Endodermal cell (in vitro differentiated cells): ENCODE measurements around the gene DPY30. TPM values are rescaled to one million over a fixed set of nuclear protein-coding genes. Genes with fewer than 3 reads are reported as not detected.
A peak's percentile ranks its signal among the peaks of the same experiment; 100 is the strongest.
"Not testable (repeated sequence)": the region's sequence is repeated elsewhere in the genome, so short reads cannot be mapped to it uniquely, and the experiment has no call there.

Experiments
- DNase-seq: peaks from one replicate; pipeline ENCODE4 v3.0.0-alpha.2; 2017
- H3K27ac ChIP-seq: 2 replicates; pipeline ENCODE4 v1.5.1; 2013; ENCODE audit warnings: mild to moderate bottlenecking, low read depth, low read length, moderate library complexity
- H3K27me3 ChIP-seq: 2 replicates; pipeline ENCODE4 v1.6.1; 2013; ENCODE audit warnings: mild to moderate bottlenecking, low read length, moderate library complexity; ENCODE audit not compliant: insufficient read depth, control insufficient read depth, poor library complexity, severe bottlenecking
- H3K36me3 ChIP-seq: 2 replicates; pipeline ENCODE4 v1.7.0; 2013; ENCODE audit warnings: mild to moderate bottlenecking, low read length, moderate library complexity; ENCODE audit not compliant: control insufficient read depth, insufficient read depth
- H3K4me1 ChIP-seq: one replicate; pipeline ENCODE4 v1.7.0; 2013; ENCODE audit warnings: low read length; ENCODE audit not compliant: control insufficient read depth, insufficient read depth
- H3K4me3 ChIP-seq: 2 replicates; pipeline ENCODE4 v1.5.1; 2013; ENCODE audit warnings: mild to moderate bottlenecking, low read length, moderate library complexity
- H3K9ac ChIP-seq: 2 replicates; pipeline ENCODE4 v1.6.1; 2013; ENCODE audit warnings: mild to moderate bottlenecking, low read length, moderate library complexity; ENCODE audit not compliant: poor library complexity, severe bottlenecking; ENCODE audit errors: extremely low read depth
- H3K9me3 ChIP-seq: 2 replicates; pipeline ENCODE4 v1.6.1; 2013; ENCODE audit warnings: mild to moderate bottlenecking, low read length, moderate library complexity; ENCODE audit not compliant: control insufficient read depth
- H3K27ac Mint-ChIP-seq: 2 replicates; pipeline ENCODE4 v1.8.0; 2020; ENCODE audit warnings: mixed read lengths
- H3K27me3 Mint-ChIP-seq: 2 replicates; pipeline ENCODE4 v1.8.0; 2021; ENCODE audit warnings: mild to moderate bottlenecking, mixed read lengths; ENCODE audit not compliant: insufficient read depth
- H3K36me3 Mint-ChIP-seq: 2 replicates; pipeline ENCODE4 v1.8.0; 2020; ENCODE audit warnings: low read depth, mixed read lengths
- H3K4me1 Mint-ChIP-seq: 2 replicates; pipeline ENCODE4 v1.8.0; 2020; ENCODE audit warnings: mixed read lengths
- H3K4me3 Mint-ChIP-seq: 2 replicates; pipeline ENCODE4 v1.8.0; 2020; ENCODE audit warnings: mild to moderate bottlenecking, moderate library complexity, mixed read lengths
- H3K9me3 Mint-ChIP-seq: 2 replicates; pipeline ENCODE4 v1.8.0; 2020; ENCODE audit warnings: mild to moderate bottlenecking, mixed read lengths
- WGBS, 2 experiments: methylation state at CpG; one replicate each; pipeline versions ENCODE4 v1.1.5 to v1.1.7; 2013; ENCODE audit warnings: missing lambda C conversion rate in 2 of 2, mixed read lengths in 1 of 2; ENCODE audit not compliant: insufficient coverage in 1 of 2, insufficient read length in 1 of 2; 5-methylcytosine and 5-hydroxymethylcytosine counted together
- total RNA-seq, 2 donors: library from RNA; stranded (reverse); fragmentation: NEBNext Ultra II Directional in 1 of 2; extraction: Animal tissue kit (Norgen Biotek cat#: 25700) in 1 of 2; gene quantifications; 2 replicates in 1 of 2; 3 replicates in 1 of 2; pipeline ENCODE4 v1.2.1, GENCODE V29; 2021
- TF ChIP-seq, protein P1 (sequence below): fragments of 200-600 bp; sonication (generic); conservative IDR thresholded peaks from 2 replicates; pipeline ENCODE4 v1.5.0; 2021; ENCODE audit warnings: antibody characterized with exemption, mild to moderate bottlenecking

DPY30 gene
- total RNA-seq, 2 donors from 2014 or later, result 146 to 173 TPM

DNA sequence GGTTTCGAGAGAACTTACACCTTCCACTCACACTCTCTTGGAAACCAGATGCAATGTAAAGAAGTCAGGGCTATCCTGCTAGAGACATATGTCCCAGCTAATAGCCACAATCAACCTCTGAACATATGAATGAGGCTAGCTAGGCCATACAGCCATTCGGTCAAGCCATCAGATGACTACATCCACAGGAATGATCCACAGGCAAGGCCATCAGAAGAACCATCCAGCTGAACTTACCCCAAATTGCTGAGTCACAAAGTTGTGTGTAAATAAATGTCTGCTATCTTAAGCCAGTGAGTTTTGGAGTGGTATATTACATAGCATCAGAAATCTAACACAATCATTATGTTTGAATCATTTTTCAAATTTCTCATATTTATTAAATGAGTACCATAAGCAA, 18.5 kb upstream of the DPY30 start:
- no peak for DNase-seq
- Histone ChIP-seq H3K4me3 (no peak overlapping the region), H3K9ac (no peak overlapping the region), H3K36me3 (no peaks in the 10 kb centered on the region), H3K27me3 (no peaks in the 10 kb centered on the region), H3K4me1 (no peaks in the 10 kb centered on the region), H3K27ac (no peak overlapping the region), H3K9me3 (no peaks in the 10 kb centered on the region)
- TF ChIP-seq, protein P1, sequence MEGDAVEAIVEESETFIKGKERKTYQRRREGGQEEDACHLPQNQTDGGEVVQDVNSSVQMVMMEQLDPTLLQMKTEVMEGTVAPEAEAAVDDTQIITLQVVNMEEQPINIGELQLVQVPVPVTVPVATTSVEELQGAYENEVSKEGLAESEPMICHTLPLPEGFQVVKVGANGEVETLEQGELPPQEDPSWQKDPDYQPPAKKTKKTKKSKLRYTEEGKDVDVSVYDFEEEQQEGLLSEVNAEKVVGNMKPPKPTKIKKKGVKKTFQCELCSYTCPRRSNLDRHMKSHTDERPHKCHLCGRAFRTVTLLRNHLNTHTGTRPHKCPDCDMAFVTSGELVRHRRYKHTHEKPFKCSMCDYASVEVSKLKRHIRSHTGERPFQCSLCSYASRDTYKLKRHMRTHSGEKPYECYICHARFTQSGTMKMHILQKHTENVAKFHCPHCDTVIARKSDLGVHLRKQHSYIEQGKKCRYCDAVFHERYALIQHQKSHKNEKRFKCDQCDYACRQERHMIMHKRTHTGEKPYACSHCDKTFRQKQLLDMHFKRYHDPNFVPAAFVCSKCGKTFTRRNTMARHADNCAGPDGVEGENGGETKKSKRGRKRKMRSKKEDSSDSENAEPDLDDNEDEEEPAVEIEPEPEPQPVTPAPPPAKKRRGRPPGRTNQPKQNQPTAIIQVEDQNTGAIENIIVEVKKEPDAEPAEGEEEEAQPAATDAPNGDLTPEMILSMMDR, result no peak
- no peak overlapping the region for H3K4me3 Mint-ChIP-seq
- peaks cover 7% of the 10 kb centered on the region for H3K4me1 Mint-ChIP-seq
- H3K27ac Mint-ChIP-seq, result no peak overlapping the region
- H3K9me3 Mint-ChIP-seq, result no peaks in the 10 kb centered on the region
- H3K27me3 Mint-ChIP-seq, result no peaks in the 10 kb centered on the region
- H3K36me3 Mint-ChIP-seq, result no peaks in the 10 kb centered on the region
- WGBS, 2 experiments, result 83 to 90% methylated on average over 1 to 2 of the region's 2 CpGs

DNA sequence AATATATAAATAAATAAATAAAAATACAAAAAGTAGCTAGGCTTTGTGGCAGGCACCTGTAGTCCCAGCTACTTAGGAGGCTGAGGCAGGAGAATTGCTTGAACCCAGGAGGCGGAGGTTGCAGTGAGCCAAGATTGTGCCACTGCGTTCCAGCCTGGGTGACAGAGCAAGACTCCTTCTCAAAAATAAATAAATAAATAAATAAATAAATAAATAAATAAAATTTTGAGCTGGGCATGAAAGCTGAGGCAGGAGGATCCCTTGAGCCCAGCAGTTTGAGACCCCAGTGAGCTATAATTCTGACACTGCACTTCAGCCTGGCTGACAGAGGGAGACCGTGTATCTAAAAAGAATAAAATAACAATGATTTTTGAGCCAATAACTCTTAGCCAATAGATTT, 15.0 kb upstream of the DPY30 start:
- H3K27me3 Mint-ChIP-seq, H3K36me3 Mint-ChIP-seq, H3K27ac ChIP-seq, H3K4me1 ChIP-seq, H3K27me3 ChIP-seq, DNase-seq, H3K9me3 ChIP-seq, H3K36me3 ChIP-seq, H3K9ac ChIP-seq, H3K27ac Mint-ChIP-seq, H3K9me3 Mint-ChIP-seq, H3K4me3 ChIP-seq, H3K4me1 Mint-ChIP-seq, H3K4me3 Mint-ChIP-seq: not testable (repeated sequence)
- 94% methylated on average over 2 of the region's 3 CpGs; no CpG with 5 or more reads in 1 of the 2 experiments for WGBS, 2 experiments

DNA sequence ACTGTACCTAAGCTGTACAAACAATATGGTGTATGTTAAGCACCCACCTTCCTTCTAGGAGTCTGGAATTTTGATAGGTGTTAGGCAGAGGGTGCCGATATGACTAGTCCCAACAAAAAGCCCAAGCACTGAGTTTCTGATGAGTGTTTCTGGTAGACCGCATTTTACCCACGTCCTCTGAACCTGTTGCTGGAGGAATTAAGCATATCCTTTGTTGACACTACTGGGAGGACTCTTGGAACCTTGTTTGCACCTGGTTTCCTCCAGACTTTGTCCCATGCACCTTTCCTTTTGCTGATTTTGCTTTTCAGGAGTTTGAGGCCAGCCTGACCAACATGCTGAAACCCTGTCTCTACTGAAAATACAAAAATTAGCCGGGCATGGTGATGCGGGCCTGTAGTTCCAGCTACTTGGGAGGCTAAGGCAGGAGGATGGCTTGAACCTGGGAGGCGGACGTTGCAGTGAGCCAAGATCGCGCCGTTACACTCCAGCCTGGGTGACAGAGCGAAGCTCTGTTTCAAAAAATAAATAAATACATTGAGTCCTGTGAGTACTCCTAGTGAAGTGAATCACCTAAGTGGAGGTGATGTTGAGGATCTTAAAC, 12.3 kb upstream of the DPY30 start:
- no peaks in the 10 kb centered on the region for H3K27me3 ChIP-seq
- no peaks in the 10 kb centered on the region for H3K9me3 ChIP-seq
- Mint-ChIP-seq H3K27ac (no peak overlapping the region), H3K4me1 (no peaks in the 10 kb centered on the region), H3K9me3 (no peaks in the 10 kb centered on the region), H3K27me3 (no peaks in the 10 kb centered on the region), H3K36me3 (no peaks in the 10 kb centered on the region), H3K4me3 (no peak overlapping the region)
- TF ChIP-seq, protein P1, result no peak
- H3K4me1 ChIP-seq, result no peaks in the 10 kb centered on the region
- H3K36me3 ChIP-seq, result no peaks in the 10 kb centered on the region
- 92 to 96% methylated on average over 10 to 11 of the region's 11 CpGs for WGBS, 2 experiments
- no peak overlapping the region for H3K4me3 ChIP-seq
- no peak overlapping the region for H3K27ac ChIP-seq
- no peak overlapping the region for H3K9ac ChIP-seq
- no peak for DNase-seq

DNA sequence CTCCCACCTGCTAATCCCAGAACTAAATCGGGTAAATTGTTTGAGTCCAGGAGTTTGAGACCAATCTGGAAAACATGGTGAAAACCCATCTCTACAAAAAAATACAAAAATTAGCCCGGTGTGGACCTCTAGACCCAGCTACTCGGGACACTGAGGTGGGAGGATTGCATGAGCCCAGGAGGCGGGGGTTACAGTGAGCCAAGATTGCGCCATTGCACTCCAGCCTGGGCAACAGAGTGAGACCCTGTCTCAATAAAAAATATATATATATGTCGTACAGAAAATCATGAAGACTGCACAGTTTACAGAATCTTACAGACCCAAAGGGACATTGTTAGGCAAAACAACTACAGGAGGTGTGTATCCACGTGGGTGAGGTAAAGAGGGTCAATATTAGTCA, 4.0 kb upstream of the DPY30 start:
- H3K4me3 ChIP-seq, result no peak overlapping the region
- no peaks in the 10 kb centered on the region for H3K36me3 ChIP-seq
- TF ChIP-seq, protein P1, result no peak
- Mint-ChIP-seq H3K36me3 (no peaks in the 10 kb centered on the region), H3K4me1 (no peaks in the 10 kb centered on the region), H3K27me3 (no peaks in the 10 kb centered on the region), H3K27ac (no peak overlapping the region), H3K9me3 (no peaks in the 10 kb centered on the region), H3K4me3 (no peak overlapping the region)
- H3K27me3 ChIP-seq, result no peaks in the 10 kb centered on the region
- 89 to 90% methylated on average over 4 to 7 of the region's 7 CpGs for WGBS, 2 experiments
- no peaks in the 10 kb centered on the region for H3K9me3 ChIP-seq
- no peaks in the 10 kb centered on the region for H3K4me1 ChIP-seq
- H3K27ac ChIP-seq, result no peak overlapping the region
- no peak overlapping the region for H3K9ac ChIP-seq
- DNase-seq, result no peak

DNA sequence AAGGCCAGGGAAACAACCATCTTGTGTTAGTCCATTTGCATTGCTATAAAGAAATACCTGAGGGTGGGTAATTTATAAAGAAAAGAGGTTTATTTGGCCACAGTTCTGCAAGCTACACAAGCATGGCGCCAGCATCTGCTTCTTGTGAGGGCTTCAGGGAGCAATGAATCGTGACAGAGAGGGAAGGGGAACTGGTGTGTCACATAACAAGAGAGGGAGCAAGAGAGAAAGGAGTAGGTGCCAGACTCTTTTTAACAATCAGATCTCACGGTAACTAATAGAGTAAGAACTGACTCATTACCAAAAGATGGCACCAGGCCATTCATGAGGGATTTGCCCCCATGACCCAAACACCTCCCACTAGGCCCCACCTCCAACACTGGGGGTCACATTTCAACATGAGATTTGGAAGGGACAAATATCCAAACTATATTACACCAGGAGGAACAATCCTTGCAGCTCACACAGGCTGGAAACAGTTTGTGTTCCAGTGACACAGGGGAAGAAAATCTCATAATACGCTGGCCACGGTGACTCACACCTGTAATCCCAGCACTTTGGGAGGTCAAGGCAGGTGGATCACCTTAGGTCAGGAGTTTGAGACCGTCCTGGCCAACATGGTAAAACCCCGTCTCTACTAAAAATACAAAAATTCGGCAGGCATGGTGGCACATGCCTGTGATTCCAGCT, 5.3 kb downstream of the DPY30 start:
- H3K4me3 Mint-ChIP-seq, H3K9ac ChIP-seq, DNase-seq, H3K4me3 ChIP-seq, H3K27me3 ChIP-seq, H3K27ac ChIP-seq, H3K27me3 Mint-ChIP-seq, H3K4me1 Mint-ChIP-seq, H3K9me3 ChIP-seq, H3K4me1 ChIP-seq, H3K9me3 Mint-ChIP-seq: not testable (repeated sequence)
- 90 to 96% methylated on average over 8 of the region's 8 CpGs for WGBS, 2 experiments
- peaks cover 35% of the 10 kb centered on the region for H3K36me3 Mint-ChIP-seq
- H3K27ac Mint-ChIP-seq, result peak overlapping the region; percentile 71
- peaks cover 18% of the 10 kb centered on the region for H3K36me3 ChIP-seq
